Measurements from ENCODE around the gene XYLT1. TPM values are rescaled to one million over a fixed set of nuclear protein-coding genes. Genes with fewer than 3 reads are reported as not detected.

XYLT1 gene
- total and polyA plus RNA-seq, 2 of the 4 experiments (the other 2 are of a cell fraction) = 9.0 to 12.7 TPM

DNA sequence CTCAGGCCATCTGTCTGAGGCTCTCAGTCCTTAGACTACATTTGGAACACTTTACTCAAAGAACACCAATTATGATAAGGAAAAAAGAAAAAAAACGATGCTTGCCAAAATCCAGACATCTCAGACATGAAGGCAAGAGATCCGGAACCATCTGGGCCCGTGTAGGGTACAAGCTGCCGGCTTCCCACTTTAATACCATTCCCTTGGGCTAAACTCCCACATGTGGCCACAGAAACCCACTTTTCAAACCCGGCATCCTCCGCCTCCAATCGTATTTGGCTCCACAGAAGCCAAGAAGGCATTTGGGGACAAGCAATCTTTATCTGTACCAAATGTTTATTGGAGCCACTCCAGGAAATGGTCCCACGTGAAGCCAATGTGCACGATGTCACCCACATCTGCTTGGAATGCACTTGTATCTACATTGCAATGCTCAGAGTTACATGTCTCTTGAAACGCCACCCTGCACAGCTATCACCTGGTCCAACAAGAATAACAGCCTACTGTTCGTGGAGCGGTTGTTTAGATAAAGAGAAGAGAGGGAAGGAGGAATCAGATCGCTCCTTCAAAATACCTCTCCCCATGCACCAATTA lies 33.5 kb downstream of the XYLT1 start:
- DNase-seq (no peak), ATAC-seq (ENCODE audit: low read depth) (no peak)
- Histone ChIP-seq H3K18ac (ENCODE audit: low read depth, low read length) (no peak overlapping the region), H3K9me3 (ENCODE audit: control insufficient read depth, insufficient read depth, low read length) (no peaks in the 10 kb centered on the region), H4K20me1 (ENCODE audit: insufficient read depth, low read length) (peaks cover 5% of the 10 kb centered on the region; the same call in 1 of the 2 replicates), H3K27me3 (ENCODE audit: control insufficient read depth, insufficient read depth, low read length) (no peaks in the 10 kb centered on the region), H3K4me2 (ENCODE audit: low read depth, low read length) (no peak overlapping the region), H3K9ac (ENCODE audit: low read depth, low read length) (no peak overlapping the region), H2BK120ac (ENCODE audit: low read depth, low read length) (no peak overlapping the region), H3K56ac (ENCODE audit: extremely low read depth, insufficient read depth, low read length) (no peak overlapping the region), H2BK20ac (ENCODE audit: low read depth, low read length) (no peak overlapping the region), H2BK5ac (ENCODE audit: low read depth, low read length, poor library complexity, severe bottlenecking) (no peak overlapping the region), H2AK9ac (replicated peaks; ENCODE audit: low read depth, low read length, poor library complexity) (no peak overlapping the region), H3K14ac (replicated peaks; ENCODE audit: low read depth, low read length) (no peak overlapping the region), H3K23ac (ENCODE audit: low read depth, low read length) (no peak overlapping the region), H2AK5ac (ENCODE audit: low read depth, low read length) (no peak overlapping the region), H3K4me3 (ENCODE audit: insufficient read depth, low read depth, low read length) (no peak overlapping the region), H3K9me1 (ENCODE audit: insufficient read depth, low read length) (no peaks in the 10 kb centered on the region; the same call in 1 of the 2 replicates), H2AFZ (replicated peaks; ENCODE audit: low read length, poor library complexity) (no peak overlapping the region), H2BK15ac (ENCODE audit: low read depth, low read length) (no peak overlapping the region), H3K27ac (ENCODE audit: insufficient read depth, low read length) (no peak overlapping the region), H4K91ac (ENCODE audit: insufficient read depth, low read depth, low read length) (no peak overlapping the region), H4K5ac (ENCODE audit: low read depth, low read length) (no peak overlapping the region), H3K4me1 (ENCODE audit: control insufficient read depth, insufficient read depth, low read length) (peaks cover 3% of the 10 kb centered on the region; the same call in 1 of the 2 replicates), H3K79me1 (ENCODE audit: low read depth in 1 of 2, low read length in 2 of 2) (peaks cover 19 to 42% of the 10 kb centered on the region in 2 experiments), H3K4ac (ENCODE audit: low read depth, low read length) (no peak overlapping the region), H3K36me3 (ENCODE audit: control insufficient read depth, insufficient read depth, low read length) (no peaks in the 10 kb centered on the region), H4K8ac (ENCODE audit: low read depth in 2 of 2, low read length in 2 of 2) (no peak overlapping the region)
- intact Hi-C loops (cut with micrococcal nuclease) = no loop called here
- WGBS, 2 experiments (ENCODE audit: extremely low coverage in 2 of 2, insufficient read length in 1 of 2) = 72% methylated on average over 5 of the region's 13 CpGs; no CpG with 5 or more reads in 1 of the 2 experiments
- BruUV-seq (replicated peaks) = no TSS peak
- dilution Hi-C loops (cut with HindIII; ENCODE audit: low sequenced_read_pairs, unreplicated experiment) = no loop called here
- POLR2A ChIA-PET (ENCODE audit: unreplicated experiment) = no interaction called here
- in situ Hi-C loops (cut with MboI; ENCODE audit: low sequenced_read_pairs) = no loop called here
- CTCF ChIA-PET = interaction anchor here (0.5 to 0.6 kb wide), 2 partner anchors 385 to 1736 kb away, joined by 3 to 4 read pairs; no protein-coding TSS in a partner anchor
- TF ChIP-seq, protein P1, sequence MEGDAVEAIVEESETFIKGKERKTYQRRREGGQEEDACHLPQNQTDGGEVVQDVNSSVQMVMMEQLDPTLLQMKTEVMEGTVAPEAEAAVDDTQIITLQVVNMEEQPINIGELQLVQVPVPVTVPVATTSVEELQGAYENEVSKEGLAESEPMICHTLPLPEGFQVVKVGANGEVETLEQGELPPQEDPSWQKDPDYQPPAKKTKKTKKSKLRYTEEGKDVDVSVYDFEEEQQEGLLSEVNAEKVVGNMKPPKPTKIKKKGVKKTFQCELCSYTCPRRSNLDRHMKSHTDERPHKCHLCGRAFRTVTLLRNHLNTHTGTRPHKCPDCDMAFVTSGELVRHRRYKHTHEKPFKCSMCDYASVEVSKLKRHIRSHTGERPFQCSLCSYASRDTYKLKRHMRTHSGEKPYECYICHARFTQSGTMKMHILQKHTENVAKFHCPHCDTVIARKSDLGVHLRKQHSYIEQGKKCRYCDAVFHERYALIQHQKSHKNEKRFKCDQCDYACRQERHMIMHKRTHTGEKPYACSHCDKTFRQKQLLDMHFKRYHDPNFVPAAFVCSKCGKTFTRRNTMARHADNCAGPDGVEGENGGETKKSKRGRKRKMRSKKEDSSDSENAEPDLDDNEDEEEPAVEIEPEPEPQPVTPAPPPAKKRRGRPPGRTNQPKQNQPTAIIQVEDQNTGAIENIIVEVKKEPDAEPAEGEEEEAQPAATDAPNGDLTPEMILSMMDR (conservative IDR thresholded peaks at IDR 0.05; ENCODE audit: low read depth, low read length) = no peak
- TF ChIP-seq MXI1 (IDR thresholded peaks at IDR 0.05; ENCODE audit: borderline replicate concordance, low read depth, low read length) (no peak), RFX5 (IDR thresholded peaks at IDR 0.05; ENCODE audit: low read depth, low read length) (no peak), POLR2A (IDR thresholded peaks at IDR 0.05; ENCODE audit: low read depth, low read length) (no peak), MAFK (IDR thresholded peaks at IDR 0.05; ENCODE audit: low read depth, low read length) (no peak), NFE2L2 (IDR thresholded peaks at IDR 0.05; ENCODE audit: low read depth, low read length) (no peak), MAZ (IDR thresholded peaks at IDR 0.05; ENCODE audit: borderline replicate concordance, low read depth, low read length) (no peak), BHLHE40 (IDR thresholded peaks at IDR 0.05; ENCODE audit: low read depth, low read length) (no peak), FOS (IDR thresholded peaks at IDR 0.05; ENCODE audit: low read depth, low read length) (no peak), ELK1 (IDR thresholded peaks at IDR 0.05; ENCODE audit: borderline replicate concordance, low read depth, low read length) (no peak), SMC3 (IDR thresholded peaks at IDR 0.05; ENCODE audit: low read depth, low read length) (no peak), RCOR1 (IDR thresholded peaks at IDR 0.05; ENCODE audit: insufficient replicate concordance, low read length) (no peak), USF2 (IDR thresholded peaks at IDR 0.05; ENCODE audit: low read depth, low read length) (no peak), RAD21 (IDR thresholded peaks at IDR 0.05; ENCODE audit: low read length) (no peak), CHD1 (IDR thresholded peaks at IDR 0.05; ENCODE audit: low read depth, low read length) (no peak), CEBPB (IDR thresholded peaks at IDR 0.05; ENCODE audit: low read depth, low read length) (no peak)
